Measurements from ENCODE around the gene NOS1AP. TPM values are rescaled to one million over a fixed set of nuclear protein-coding genes. Genes with fewer than 3 reads are reported as not detected.
A peak's percentile ranks its signal among the peaks of the same experiment; 100 is the strongest.
"Not testable (repeated sequence)": the region's sequence is repeated elsewhere in the genome, so short reads cannot be mapped to it uniquely, and the experiment has no call there.

NOS1AP gene
- total RNA-seq, 2 donors from 2014 or later: 11.3 to 14.4 TPM

DNA sequence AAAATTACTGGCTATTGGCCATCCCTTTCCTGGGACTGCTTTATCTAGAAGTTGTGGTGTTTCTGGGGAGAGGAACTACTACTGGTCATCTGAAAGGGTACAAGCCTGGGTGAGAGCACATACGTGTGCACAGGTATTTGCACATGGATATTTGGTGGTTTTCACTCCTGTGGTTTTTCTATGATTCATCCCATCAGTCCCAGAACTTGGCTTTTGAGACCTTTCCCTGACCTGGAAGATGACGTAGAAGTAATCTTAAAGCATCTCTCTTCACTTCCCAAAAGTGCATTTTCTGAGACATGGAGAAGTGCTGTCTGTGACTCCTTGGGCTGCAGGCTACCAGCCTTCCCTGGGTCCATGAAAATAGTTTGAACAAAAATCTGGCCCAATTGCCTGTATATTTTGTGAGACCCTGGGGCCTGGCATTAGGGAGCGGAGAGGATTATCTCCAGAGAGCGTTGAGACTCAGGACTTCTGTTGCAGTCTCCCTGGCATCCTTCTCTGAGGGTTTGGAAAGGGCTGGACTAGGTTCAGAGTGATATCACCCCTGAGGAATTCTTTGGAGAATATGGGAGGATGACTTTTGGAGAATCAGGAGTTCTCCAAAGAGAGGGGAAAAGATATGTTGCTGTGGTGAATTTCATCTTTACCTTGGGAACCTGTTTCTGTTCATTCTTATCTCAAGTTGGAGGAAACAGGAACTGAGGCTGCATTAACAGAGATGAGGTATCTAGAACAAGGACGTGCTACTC lies 130.8 kb downstream of the NOS1AP start:
- intact Hi-C loops (cut with DNase I, micrococcal nuclease): no loop called here
- ATAC-seq (no peak), DNase-seq (no peak)

- DNase-seq; ATAC-seq; intact Hi-C loops (cut with DNase I, micrococcal nuclease): not testable (repeated sequence)
Measured at GRCh38 chr1:162201062-162201461, 131.6 kb downstream of the NOS1AP start.

DNA sequence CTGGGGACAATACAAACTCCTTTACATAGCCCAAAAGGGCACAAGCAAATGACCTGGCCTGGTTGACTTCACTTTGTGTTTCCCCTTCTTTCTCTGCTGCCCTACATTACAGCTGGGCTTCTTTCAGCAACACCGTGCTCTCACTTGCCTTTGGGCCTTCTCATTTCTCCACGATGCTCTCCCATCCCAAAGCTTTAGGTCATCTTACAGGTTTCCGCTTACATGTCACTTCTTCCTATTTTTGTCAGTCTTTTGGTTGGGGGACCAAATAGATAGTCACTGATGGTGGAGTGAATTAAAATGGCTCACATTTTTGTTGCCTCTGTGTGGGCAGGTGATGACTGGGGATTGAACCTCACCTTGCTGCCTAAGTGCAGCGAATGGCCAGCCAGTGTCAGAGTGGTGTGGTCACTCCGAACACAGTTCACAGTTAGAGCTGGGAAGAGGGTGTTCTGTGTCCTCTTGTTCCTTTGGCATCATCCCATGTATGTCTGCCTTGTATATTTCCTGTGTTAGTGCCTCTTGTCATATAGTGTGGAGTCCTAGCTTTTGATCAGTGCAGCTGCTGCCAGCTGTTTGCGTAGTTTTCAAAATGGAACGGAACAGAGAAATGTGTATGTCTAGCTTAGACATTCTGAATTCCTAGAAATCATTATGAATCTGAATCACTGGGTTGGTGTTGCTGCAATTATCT lies 134.8 kb downstream of the NOS1AP start:
- ATAC-seq: no peak
- DNase-seq: no peak
- intact Hi-C loops (cut with DNase I, micrococcal nuclease): no loop called here

DNA sequence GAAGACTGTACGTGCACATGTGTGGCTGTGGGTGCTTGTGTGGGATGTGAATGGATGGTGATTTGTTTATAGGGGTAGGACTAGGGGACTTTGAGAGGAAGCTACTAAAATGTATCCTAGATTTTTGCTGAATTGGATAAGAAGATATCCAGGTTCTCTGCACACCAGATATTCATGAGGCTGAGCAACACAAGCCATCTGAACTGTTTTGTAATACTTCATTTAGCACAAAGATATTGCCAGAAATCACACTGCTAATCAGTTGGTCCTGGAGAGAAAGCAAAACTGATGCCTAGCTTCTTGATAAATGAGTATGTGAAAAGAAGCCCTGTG lies 135.3 kb downstream of the NOS1AP start:
- intact Hi-C loops (cut with DNase I, micrococcal nuclease): no loop called here
- DNase-seq: no peak
- ATAC-seq: no peak

- intact Hi-C loops (cut with DNase I, micrococcal nuclease): no loop called here
- no peak for DNase-seq
- no peak for ATAC-seq
Measured at GRCh38 chr1:162206300-162206699, 136.8 kb downstream of the NOS1AP start.

DNA sequence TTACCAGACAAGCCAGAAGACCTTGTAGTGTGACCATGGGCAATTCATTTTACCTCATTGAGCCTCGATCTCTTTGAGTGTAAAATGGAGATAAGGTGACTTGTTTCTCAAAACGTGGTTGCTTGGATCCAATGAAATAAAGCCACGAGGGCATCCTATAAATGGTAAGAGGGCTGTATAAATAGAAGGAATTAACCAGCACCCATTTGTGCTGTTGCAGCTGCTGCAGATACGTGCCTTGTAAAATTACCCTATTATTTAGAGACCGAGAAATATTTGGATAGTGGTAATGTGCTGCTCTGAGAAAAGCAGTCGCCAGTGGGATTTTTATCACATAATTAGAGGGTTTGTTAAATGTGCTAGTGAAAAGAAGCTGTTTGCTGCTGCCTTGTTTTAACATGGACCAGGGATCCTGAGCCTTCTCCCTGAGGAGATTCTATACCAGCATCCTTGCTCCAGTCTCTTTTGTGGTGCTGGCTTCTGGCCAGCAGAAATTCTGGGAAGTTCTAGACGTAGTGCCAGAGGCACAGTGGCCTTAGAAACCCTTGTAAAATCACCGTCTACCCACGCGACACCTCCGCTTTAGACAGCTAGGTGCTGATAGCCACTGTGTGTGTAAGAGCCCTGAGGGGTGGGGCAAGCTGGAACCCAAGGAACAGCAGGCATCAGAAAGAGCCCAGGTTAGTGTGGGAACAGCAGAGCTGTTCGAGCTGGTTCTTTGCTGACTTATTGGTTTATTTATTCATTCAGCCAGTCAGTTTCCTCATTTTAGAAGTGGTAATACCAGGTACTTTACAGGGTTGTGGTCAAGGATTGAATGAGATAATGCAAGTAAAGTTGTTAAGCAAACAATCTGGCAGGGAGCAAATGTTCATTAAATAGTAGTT lies 137.5 kb downstream of the NOS1AP start:
- DNase-seq (peak; percentile 68 to 90), ATAC-seq (peak; percentile 95)
- intact Hi-C loops (cut with DNase I, micrococcal nuclease): no loop called here

DNA sequence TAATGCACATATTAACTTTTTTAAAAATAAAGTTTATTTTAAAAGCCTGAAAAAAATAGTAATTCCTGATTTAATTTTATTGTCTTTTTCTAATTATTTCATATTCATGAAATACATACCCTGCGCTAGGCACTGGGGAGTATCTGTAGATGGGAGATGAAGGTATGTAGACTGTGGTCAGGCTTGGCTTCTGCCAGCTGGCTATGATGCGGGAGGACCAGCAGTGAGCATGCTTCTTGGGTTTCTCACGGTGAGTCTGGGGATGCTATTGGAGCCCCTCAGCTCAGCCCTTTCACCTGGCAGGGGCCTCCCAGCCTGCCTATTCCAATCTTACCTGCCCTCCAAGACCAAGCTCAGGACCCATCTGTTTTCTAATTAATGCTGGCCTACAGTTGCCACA lies 138.4 kb downstream of the NOS1AP start:
- intact Hi-C loops (cut with DNase I, micrococcal nuclease): no loop called here
- no peak for ATAC-seq
- DNase-seq: no peak

DNA sequence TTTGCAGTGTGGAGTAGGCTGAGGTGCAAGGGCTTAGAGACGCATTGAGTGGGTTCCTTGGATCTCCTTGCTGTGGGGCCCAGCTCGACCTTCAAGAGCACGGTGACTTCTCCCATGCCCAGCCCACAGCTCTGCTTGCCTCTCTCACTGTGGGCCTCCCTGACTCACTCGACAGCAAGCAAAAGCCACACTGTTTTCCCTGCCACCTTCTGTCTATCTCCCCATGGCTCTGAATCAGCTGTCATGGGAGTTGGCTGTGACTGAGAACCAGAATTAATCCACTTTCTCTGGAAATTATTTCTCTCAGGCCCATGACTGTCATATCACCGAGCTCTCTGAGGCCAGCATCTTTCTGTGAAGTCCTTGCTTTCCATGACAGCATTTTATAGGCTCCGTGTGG lies 140.7 kb downstream of the NOS1AP start:
- ATAC-seq: no peak
- DNase-seq: no peak
- intact Hi-C loops (cut with DNase I, micrococcal nuclease): no loop called here

DNA sequence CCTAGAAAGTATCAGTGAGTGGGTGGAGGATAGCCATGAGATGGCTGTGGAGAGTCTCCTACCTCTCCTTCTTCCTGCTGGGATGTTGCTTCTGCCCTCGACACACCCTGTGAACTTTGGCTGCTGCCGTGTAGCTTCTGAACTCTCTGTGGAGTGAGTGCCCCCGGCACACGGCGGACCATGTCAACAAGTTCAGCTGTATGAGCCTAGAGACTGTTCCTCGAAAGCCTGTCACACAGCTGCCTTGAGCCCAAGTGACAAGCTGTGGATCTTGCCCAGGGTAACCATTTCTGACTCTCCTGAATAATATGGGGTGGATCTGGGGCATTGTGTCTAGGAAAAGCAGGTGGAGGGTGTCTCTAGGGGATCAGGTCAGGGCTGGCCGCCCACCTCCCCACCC lies 143.2 kb downstream of the NOS1AP start:
- intact Hi-C loops (cut with DNase I, micrococcal nuclease): no loop called here

DNA sequence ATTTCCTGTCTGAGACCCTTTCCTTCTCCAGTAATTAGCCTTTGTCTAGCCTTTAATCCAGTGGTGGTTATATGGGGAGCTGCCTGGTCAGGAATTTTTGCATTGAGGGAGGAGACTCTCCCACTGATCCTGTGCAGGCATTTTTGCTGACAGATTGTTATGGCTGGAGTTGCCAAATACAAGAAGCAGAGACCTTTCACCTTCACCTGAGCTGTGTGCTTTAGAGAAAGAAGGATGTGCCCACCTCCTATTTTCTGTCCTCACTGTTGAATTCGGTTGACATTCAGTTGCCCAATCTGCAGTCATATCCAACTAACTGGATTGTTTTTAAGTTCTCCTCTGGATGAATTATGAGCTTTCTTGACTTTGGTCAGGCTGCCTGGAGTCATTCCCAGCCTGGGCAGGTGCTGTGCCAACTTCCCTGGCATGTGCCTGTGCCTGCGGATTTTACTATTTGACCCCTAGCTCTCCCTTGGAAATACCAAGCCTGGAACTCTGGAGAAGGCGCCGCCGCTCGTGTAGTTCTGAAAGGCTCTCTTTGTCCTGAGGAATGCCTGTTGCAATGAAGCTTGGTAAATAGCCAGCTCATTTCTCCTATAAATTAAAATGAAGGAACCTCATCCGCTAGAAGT lies 143.9 kb downstream of the NOS1AP start:
- intact Hi-C loops (cut with DNase I, micrococcal nuclease): no loop called here
- peak; percentile 59 for ATAC-seq
- peak; percentile 63 to 81 for DNase-seq

More for the DNA sequence above, 143.2 kb downstream of the NOS1AP start:
- ATAC-seq (peak; percentile 80), DNase-seq (peak; percentile 59 to 73)

GRCh38 chr1:162214202-162214601 lies 144.7 kb downstream of the NOS1AP start:
- no peak for DNase-seq
- intact Hi-C loops (cut with DNase I, micrococcal nuclease): no loop called here
- ATAC-seq: no peak

GRCh38 chr1:162215902-162216301 lies 146.4 kb downstream of the NOS1AP start:
- peak; percentile 77 for ATAC-seq
- intact Hi-C loops (cut with DNase I, micrococcal nuclease): no loop called here
- peak; percentile 50 to 80 for DNase-seq

DNA sequence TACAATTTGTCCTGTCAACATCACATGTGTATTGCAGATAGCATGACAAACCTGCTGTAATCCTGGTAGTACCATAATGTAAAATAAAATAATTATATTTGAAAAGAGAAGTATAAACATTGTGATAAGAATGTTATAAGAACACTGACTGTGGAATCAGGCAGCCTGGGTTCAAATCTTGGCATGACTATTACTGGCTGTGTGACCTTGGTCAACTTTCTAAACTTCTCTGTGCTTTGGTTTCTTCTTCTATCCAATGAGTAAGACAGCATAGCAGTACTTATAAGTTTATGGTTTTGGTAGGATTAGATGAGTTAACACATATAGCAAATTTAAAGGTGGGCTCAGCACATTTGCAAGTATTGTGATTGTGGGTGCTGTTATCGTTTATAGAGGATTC lies 147.1 kb downstream of the NOS1AP start:
- intact Hi-C loops (cut with DNase I, micrococcal nuclease): no loop called here
- ATAC-seq (no peak), DNase-seq (no peak)

GRCh38 chr1:162217706-162218105 lies 148.2 kb downstream of the NOS1AP start:
- no peak for DNase-seq
- ATAC-seq: no peak
- intact Hi-C loops (cut with DNase I, micrococcal nuclease): no loop called here

DNA sequence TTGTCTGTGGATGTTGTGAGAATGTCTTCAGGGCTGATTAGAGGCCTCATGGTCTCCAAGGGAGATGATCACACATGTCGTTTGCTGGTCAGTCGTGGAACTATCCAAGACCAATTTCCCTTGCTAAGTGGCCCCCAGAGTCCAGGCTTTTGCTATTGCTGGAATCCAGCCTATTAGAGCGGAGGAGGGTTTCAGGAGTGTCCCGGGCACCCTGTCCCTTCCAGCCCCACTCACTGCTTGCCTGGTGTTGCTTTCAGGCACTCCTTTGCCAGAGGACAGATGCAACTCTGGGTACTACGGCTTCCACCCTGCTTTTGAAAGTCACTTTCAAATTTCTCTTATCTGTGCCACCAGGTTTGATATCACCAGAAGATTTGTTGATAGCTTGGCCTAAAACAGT lies 149.1 kb downstream of the NOS1AP start:
- DNase-seq (no peak), ATAC-seq (no peak)
- intact Hi-C loops (cut with DNase I, micrococcal nuclease): no loop called here

- intact Hi-C loops (cut with DNase I, micrococcal nuclease): no loop called here
- no peak for DNase-seq
- no peak for ATAC-seq
Measured at GRCh38 chr1:162218975-162219374, 149.5 kb downstream of the NOS1AP start.

DNA sequence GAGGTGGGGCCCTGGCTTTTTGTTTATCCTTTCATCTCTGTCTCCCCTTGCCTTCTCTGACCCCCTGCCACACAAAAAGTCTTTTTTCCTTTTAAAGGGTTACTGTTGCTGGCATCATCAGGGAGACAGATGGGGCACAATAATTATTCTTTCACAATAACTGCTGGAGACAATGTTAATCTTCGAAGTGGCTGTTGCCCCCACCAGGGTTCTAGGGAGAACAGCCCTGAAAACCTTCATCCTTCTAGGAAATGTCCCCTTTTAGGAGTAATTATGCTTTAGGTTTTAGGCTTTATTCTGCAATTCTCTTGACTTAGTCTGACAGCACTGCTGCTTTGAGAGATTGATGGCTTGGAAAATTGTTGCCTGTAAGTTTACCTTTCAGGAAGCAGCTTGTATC lies 150.0 kb downstream of the NOS1AP start:
- no peak for DNase-seq
- ATAC-seq: no peak
- intact Hi-C loops (cut with DNase I, micrococcal nuclease): no loop called here

DNA sequence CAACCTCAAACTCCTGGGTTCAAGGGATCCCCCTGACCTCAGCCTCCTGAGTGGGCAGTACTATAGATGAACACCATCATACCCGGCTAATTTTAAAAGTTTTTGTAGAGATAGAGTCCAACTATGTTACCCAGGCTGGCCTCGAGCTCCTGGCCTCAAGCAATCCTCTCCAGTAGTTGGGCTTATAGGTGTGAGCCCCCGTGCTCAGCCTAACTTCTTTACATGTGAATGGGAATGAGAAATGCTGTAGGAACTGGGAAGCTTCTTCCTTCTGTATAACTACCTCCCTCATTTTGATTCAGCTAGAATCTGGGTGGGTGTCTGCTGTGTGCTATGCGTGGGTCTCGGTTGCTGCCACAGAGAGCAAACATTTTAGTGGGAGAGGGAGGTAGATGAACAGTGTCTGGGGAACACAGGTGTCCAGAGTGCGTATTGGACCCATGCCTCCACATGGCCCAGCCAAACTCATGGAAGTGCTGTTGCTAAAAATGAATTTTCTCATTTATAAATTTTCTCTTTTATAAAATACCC lies 150.6 kb downstream of the NOS1AP start:
- intact Hi-C loops (cut with DNase I, micrococcal nuclease): no loop called here

GRCh38 chr1:162222014-162222413 lies 152.5 kb downstream of the NOS1AP start:
- DNase-seq: no peak
- intact Hi-C loops (cut with DNase I, micrococcal nuclease): no loop called here
- ATAC-seq: peak; percentile 91

More for the DNA sequence above, 150.6 kb downstream of the NOS1AP start:
- DNase-seq (no peak), ATAC-seq (no peak)

All from left colon (tissue), 2 donors.